ENCODE data around the gene AADAC. TPM values are rescaled to one million over a fixed set of nuclear protein-coding genes. Genes with fewer than 3 reads are reported as not detected.
"Not testable (repeated sequence)": the region's sequence is repeated elsewhere in the genome, so short reads cannot be mapped to it uniquely, and the experiment has no call there.

The AADAC gene
- total RNA-seq, 4 donors from 2014 or later = 6.2 to 16.6 (median 10.7) TPM

- intact Hi-C loops (cut with DNase I; ENCODE audit: low total_unique reads) = no loop called here
- no peak overlapping the region for H3K4me3 ChIP-seq (ENCODE audit: low read depth, poor library complexity, severe bottlenecking)
- no peak for DNase-seq (ENCODE audit: low spot score in 2 of 2)
- TF ChIP-seq, protein P1, sequence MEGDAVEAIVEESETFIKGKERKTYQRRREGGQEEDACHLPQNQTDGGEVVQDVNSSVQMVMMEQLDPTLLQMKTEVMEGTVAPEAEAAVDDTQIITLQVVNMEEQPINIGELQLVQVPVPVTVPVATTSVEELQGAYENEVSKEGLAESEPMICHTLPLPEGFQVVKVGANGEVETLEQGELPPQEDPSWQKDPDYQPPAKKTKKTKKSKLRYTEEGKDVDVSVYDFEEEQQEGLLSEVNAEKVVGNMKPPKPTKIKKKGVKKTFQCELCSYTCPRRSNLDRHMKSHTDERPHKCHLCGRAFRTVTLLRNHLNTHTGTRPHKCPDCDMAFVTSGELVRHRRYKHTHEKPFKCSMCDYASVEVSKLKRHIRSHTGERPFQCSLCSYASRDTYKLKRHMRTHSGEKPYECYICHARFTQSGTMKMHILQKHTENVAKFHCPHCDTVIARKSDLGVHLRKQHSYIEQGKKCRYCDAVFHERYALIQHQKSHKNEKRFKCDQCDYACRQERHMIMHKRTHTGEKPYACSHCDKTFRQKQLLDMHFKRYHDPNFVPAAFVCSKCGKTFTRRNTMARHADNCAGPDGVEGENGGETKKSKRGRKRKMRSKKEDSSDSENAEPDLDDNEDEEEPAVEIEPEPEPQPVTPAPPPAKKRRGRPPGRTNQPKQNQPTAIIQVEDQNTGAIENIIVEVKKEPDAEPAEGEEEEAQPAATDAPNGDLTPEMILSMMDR (IDR thresholded peaks at IDR 0.05) = no peak
- no peak for TF ChIP-seq POLR2A (IDR thresholded peaks at IDR 0.05)
- 36 to 45% methylated on average over 3 of the region's 3 CpGs for WGBS, 2 donors
Observed at GRCh38 chr3:151869181-151869580, 55.3 kb downstream of the AADAC start.

DNA sequence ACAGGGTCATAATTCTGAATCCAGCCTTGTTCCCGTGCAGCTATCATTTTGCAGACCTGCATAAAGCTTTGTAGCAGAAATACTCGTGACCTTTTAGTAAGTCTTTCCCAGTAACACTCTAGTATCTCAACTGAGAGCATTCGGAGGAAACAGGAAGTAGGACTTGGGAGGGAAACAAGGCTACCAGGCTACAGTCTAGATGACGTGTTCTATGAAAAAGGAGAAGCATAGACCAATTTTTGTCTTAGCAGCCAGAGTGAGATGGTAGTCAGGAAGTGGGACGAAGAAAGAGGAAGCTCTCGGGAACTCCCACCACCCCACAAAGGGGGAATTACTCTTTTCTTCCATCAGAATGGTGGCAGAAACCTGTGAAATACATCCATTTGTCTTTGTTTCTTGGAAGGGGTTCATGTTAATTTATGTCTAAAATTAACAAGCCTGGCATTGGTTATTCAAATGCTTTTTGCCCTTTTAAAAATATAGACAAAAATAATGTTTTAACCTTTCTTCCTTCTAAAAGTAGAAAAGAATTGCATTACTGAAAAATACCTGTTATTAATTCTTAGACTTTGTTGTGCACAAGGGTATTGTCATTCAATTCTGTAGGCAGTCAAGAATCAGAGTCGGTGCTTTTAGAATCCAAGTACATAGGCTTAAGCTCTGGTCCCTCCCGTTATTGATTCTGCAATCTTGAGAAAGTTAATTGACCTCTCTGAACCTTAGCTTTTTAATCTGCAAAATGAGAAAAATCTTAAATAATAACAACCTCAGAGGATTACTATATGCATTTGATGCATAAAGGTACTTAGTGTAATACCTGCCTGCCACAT, 57.9 kb downstream of the AADAC start:
- H3K4me3 ChIP-seq (ENCODE audit: low read depth, poor library complexity, severe bottlenecking) = no peak overlapping the region
- DNase-seq (ENCODE audit: low spot score in 2 of 2) = no peak
- intact Hi-C loops (cut with DNase I; ENCODE audit: low total_unique reads) = no loop called here
- no peak for TF ChIP-seq POLR2A (IDR thresholded peaks at IDR 0.05)
- TF ChIP-seq, protein P1 (IDR thresholded peaks at IDR 0.05) = no peak
- 56 to 66% methylated on average over 8 of the region's 8 CpGs for WGBS, 2 donors

DNA sequence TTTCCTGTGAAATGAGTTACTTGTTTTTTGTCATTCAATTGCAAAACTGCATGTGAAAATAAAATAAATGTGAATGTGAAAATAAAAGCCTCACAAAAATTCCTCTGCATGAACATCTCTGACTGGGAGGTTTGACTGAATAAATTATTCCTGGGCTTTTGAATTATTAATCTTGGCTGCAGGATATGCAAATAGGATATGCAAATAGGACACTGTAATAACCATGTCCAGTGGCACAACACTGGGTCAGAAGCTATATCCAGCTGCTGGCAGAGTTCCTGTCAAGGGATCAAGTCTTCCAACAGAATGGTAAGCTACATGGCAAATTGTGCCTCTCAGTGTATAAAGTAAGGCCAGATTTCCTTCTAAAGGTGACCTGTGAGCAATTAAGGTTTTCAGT, 59.5 kb downstream of the AADAC start, which contains the start of gene SUCNR1:
TSS of gene SUCNR1 (plus strand) at position 246 of the 400 bp plus-strand sequence. CDS start 6,250 bp downstream, outside the sequence.
- DNase-seq (ENCODE audit: low spot score in 2 of 2) = no peak
- no peak within 1 kb of the TSS for H3K4me3 ChIP-seq (ENCODE audit: low read depth, poor library complexity, severe bottlenecking)
- TF ChIP-seq, protein P1 (IDR thresholded peaks at IDR 0.05) = no peak
- no peak for TF ChIP-seq POLR2A (IDR thresholded peaks at IDR 0.05)
- intact Hi-C loops (cut with DNase I; ENCODE audit: low total_unique reads) = no loop called here

DNA sequence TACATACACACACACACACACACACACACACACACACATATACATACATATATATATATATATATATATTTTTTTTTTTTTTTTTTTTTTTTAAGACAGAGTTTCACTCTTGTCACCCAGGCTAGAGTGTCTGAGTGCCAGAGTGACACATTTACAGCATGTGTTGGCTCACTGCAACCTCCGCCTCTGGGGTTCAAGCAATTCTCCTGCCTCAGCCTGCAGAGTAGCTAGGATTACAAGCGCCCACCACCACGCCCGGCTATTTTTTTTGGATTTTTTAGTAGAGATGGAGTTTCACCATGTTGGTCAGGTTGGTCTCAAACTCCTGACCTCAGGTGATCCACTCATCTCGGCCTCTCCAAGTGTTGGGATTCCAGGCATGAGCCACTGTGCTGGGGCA, 60.2 kb downstream of the AADAC start:
- intact Hi-C loops (cut with DNase I; ENCODE audit: low total_unique reads); DNase-seq (ENCODE audit: low spot score in 2 of 2); H3K4me3 ChIP-seq (ENCODE audit: low read depth, poor library complexity, severe bottlenecking): not testable (repeated sequence)
- WGBS, 2 donors = 86 to 90% methylated on average over 5 of the region's 5 CpGs

DNA sequence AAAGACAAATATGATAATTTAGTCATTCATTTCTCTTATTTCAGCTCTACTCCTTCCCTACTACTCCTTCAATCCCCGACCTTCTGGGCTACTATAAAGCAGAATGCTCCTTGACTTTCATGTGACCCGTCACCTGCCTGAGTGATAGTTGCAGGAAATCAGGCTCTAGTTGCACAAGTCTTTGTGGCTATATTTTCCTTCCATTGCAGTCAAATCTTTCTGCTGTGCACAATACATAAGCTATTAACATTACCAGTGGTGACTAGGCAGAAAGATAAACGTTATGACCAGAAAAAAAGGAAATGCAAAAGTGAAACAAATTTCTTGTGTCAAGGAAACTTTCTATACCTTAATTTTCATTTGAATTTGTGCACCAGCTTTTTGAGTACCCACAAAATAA, 61.8 kb downstream of the AADAC start:
- TF ChIP-seq, protein P1 (IDR thresholded peaks at IDR 0.05) = no peak
- TF ChIP-seq POLR2A (IDR thresholded peaks at IDR 0.05) = no peak
- no peak for DNase-seq (ENCODE audit: low spot score in 2 of 2)
- H3K4me3 ChIP-seq (ENCODE audit: low read depth, poor library complexity, severe bottlenecking) = no peak overlapping the region
- intact Hi-C loops (cut with DNase I; ENCODE audit: low total_unique reads) = no loop called here
- WGBS, 2 donors = 69 to 71% methylated on average over 3 of the region's 3 CpGs

DNA sequence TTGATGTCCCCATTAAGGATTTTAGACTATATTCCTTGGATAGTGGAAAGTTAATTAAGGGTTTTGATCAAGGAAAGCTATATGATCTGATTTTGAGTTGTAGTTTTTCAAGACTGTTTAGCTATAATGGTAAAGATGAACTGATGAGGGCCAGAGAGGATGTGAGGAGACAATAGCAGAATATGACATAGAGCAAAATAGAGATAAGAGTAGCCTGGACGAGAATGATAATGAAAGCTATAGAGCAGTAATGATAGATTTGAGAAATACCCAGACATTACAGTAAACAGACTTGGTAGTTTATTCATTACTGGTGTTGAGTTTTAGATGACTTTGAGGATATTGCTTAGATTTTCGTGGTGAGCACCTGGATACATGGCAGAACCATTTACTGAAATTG, 63.4 kb downstream of the AADAC start:
- TF ChIP-seq, protein P1 (IDR thresholded peaks at IDR 0.05) = no peak
- TF ChIP-seq POLR2A (IDR thresholded peaks at IDR 0.05) = no peak
- WGBS, 2 donors = 90% methylated on average over 2 of the region's 2 CpGs
- H3K4me3 ChIP-seq (ENCODE audit: low read depth, poor library complexity, severe bottlenecking) = no peak overlapping the region
- intact Hi-C loops (cut with DNase I; ENCODE audit: low total_unique reads) = no loop called here
- no peak for DNase-seq (ENCODE audit: low spot score in 2 of 2)

Other genes with a start within 250 kb of the AADAC start
- gene AADACL2, start 80.2 kb upstream of the AADAC start, total RNA-seq = 10 to 100 TPM; 59.1 to 79.7 (median 75.6) TPM
- 1 to 10 TPM in 2 of 4 donors, under 1 TPM in 2; 0.64 to 1.5 (median 0.95) TPM for gene SUCNR1, start 59.5 kb downstream of the AADAC start, total RNA-seq

Data from lower leg skin (tissue), 4 donors.